ENCODE data around the gene DNAJA1. TPM values are rescaled to one million over a fixed set of nuclear protein-coding genes. Genes with fewer than 3 reads are reported as not detected.

Gene DNAJA1
- total and polyA plus RNA-seq, 9 donors = 62.6 to 159 (median 112) TPM

DNA sequence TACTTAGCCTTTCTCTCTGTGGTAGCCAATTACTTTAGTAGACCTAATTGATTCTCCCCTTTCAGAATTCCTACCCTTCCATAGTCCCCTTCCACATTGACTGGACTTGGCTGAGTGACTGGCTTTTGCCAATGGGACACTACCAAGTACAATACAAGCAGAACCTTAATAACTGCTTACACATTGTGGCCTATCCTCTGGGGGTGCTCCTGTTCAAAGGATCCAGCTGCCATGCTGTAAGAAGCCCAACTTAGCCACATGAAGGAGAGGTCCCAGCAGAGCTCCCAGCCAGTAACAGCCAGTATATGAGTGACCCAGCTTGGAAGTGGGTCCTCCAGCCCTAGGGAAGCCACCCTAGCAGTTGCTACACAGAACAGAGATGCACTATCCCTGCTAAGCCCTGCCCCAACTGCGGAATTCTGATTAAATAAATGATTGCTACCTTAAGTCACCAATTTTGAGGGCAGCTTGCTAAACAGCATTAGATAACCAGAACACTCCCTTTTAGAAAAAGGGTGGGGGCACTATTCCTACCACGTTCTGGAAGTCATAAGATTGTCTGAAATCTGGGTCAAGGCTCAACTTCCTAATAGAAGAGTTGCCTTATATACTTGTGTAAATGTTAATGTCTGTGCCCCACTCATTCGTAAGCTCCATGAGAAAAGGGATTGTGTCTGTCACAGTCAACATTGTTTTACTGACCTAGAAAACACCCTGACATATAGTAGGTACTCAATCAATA lies 12.6 kb upstream of the DNAJA1 start:
- TF ChIP-seq EP300 (IDR thresholded peaks at IDR 0.05) (no peak), POLR2A (IDR thresholded peaks at IDR 0.05) (no peak)
- TF ChIP-seq, protein P1, sequence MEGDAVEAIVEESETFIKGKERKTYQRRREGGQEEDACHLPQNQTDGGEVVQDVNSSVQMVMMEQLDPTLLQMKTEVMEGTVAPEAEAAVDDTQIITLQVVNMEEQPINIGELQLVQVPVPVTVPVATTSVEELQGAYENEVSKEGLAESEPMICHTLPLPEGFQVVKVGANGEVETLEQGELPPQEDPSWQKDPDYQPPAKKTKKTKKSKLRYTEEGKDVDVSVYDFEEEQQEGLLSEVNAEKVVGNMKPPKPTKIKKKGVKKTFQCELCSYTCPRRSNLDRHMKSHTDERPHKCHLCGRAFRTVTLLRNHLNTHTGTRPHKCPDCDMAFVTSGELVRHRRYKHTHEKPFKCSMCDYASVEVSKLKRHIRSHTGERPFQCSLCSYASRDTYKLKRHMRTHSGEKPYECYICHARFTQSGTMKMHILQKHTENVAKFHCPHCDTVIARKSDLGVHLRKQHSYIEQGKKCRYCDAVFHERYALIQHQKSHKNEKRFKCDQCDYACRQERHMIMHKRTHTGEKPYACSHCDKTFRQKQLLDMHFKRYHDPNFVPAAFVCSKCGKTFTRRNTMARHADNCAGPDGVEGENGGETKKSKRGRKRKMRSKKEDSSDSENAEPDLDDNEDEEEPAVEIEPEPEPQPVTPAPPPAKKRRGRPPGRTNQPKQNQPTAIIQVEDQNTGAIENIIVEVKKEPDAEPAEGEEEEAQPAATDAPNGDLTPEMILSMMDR (IDR thresholded peaks at IDR 0.05) = no peak
- no peak overlapping the region for H3K27ac ChIP-seq
- H3K36me3 ChIP-seq = no peaks in the 10 kb centered on the region
- DNase-seq = no peak
- no peak overlapping the region for H3K4me3 ChIP-seq
- intact Hi-C loops (cut with DNase I) = no loop called here
- no peaks in the 10 kb centered on the region for H3K27me3 ChIP-seq
- no peaks in the 10 kb centered on the region for H3K9me3 ChIP-seq
- H3K4me1 ChIP-seq (ENCODE audit: insufficient read depth) = peaks cover 2% of the 10 kb centered on the region
- WGBS, 3 donors = 71 to 85% (median 83%) methylated on average over 3 of the region's 3 CpGs

DNA sequence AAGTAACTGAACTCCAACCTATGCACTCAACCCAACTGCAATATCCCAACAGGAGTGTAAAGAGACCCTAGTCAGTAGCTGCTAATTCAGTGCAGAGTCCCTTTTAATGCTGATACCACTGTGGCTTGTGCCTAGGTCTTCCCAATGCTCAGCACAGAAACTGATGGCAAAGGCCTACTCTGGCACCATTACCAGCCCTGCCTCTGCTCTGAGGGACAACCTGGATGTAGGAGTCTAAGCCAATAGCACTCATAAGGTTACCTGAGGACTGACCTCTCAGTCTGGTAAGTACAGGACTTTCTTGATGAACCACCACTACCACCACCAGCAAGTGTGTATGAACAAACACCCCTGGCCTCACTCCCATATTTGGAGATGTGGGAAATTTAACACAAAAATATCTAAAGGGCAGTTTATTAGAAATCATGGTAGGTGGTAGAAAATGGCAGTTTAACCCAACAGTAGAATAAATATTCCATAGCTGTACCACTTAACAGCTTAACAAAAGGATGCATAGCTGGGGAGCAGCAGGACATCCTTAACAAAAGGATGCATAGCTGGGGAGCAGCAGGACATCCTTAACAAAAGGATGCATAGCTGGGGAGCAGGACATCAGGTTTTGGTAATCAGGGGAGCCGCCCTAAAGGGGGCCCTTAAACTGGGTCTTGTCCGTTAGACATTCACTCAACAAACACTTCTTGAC lies 11.0 kb upstream of the DNAJA1 start:
- Histone ChIP-seq H3K9me3 (no peaks in the 10 kb centered on the region), H3K27me3 (no peaks in the 10 kb centered on the region), H3K27ac (no peak overlapping the region), H3K36me3 (no peaks in the 10 kb centered on the region), H3K4me3 (no peak overlapping the region), H3K4me1 (ENCODE audit: insufficient read depth) (peaks cover 2% of the 10 kb centered on the region)
- TF ChIP-seq, protein P1 (IDR thresholded peaks at IDR 0.05) = no peak
- TF ChIP-seq POLR2A (IDR thresholded peaks at IDR 0.05) = no peak
- no peak for TF ChIP-seq EP300 (IDR thresholded peaks at IDR 0.05)
- WGBS, 3 donors = 66 to 82% (median 80%) methylated on average over 2 of the region's 2 CpGs
- intact Hi-C loops (cut with DNase I) = no loop called here
- no peak for DNase-seq

DNA sequence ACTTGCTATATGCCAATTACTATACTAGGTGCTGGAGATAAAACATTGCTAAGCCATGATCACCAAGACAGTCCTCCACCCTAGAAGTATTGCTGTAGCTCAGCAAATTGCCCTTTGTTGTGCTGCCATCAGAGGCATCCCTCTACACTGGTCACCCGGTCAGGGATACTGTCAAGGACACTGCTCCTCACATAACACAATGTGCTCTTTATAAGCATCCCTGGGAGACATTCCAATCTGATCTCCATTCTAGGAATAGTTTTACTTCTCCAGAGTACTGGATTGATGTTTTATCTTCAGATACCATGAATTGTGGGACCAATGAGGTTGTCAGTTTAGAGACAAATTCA lies 10.4 kb upstream of the DNAJA1 start:
- peaks cover 2% of the 10 kb centered on the region for H3K4me1 ChIP-seq (ENCODE audit: insufficient read depth)
- TF ChIP-seq, protein P1 (IDR thresholded peaks at IDR 0.05) = no peak
- TF ChIP-seq POLR2A (IDR thresholded peaks at IDR 0.05) = no peak
- TF ChIP-seq EP300 (IDR thresholded peaks at IDR 0.05) = no peak
- H3K4me3 ChIP-seq = no peak overlapping the region
- H3K27ac ChIP-seq = no peak overlapping the region
- no peaks in the 10 kb centered on the region for H3K9me3 ChIP-seq
- H3K36me3 ChIP-seq = no peaks in the 10 kb centered on the region
- intact Hi-C loops (cut with DNase I) = no loop called here
- H3K27me3 ChIP-seq = no peaks in the 10 kb centered on the region
- no peak for DNase-seq
- 57 to 78% (median 58%) methylated on average over 1 of the region's 1 CpG for WGBS, 3 donors

DNA sequence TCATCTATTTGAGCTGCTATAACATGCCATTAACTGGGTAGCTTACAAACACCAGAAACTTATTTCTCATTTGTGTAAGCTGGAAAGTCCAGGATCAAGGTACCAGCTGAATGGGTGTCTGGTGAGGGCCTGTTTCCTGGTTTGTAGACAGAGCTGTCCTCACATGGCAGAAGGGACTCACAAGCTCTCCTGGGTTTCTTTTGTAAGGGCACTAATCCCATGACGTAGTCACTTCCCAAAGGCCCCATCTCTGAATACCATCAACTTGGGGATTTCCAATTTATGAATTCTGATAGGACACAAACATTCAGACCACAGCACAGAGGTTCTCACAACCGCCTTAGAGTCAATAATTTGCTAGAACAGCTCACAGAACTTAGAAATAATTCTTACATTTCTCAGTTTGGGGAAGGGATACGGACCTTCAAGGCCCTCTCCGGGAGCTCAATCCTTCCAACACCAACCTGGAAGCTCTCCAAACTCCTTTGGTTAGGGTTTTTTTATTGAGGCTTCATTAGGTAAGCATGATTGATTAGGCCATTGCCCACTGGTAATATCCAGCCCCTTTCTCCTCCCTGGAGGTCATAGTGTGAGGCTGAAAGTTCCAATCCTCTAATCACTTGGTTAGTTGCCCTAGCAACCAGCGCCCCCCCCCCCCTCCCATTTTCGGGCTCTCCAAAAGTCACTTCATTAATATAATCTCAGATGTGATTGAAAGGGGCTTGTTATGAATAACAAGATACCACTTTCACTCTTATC lies 7.6 kb upstream of the DNAJA1 start:
- WGBS, 3 donors = 77 to 87% (median 84%) methylated on average over 6 of the region's 6 CpGs

More for the DNA sequence above, 7.6 kb upstream of the DNAJA1 start:
- intact Hi-C loops (cut with DNase I) = no loop called here
- TF ChIP-seq, protein P1 (IDR thresholded peaks at IDR 0.05) = no peak
- TF ChIP-seq POLR2A (IDR thresholded peaks at IDR 0.05) (no peak), EP300 (IDR thresholded peaks at IDR 0.05) (no peak)
- H3K27ac ChIP-seq = no peak overlapping the region
- H3K4me1 ChIP-seq (ENCODE audit: insufficient read depth) = peaks cover 2% of the 10 kb centered on the region
- no peaks in the 10 kb centered on the region for H3K27me3 ChIP-seq
- H3K9me3 ChIP-seq = no peaks in the 10 kb centered on the region
- no peaks in the 10 kb centered on the region for H3K36me3 ChIP-seq
- H3K4me3 ChIP-seq = no peak overlapping the region
- no peak for DNase-seq
